HCT116 (cell line): ENCODE measurements around the gene SLC26A5. TPM values are rescaled to one million over a fixed set of nuclear protein-coding genes. Genes with fewer than 3 reads are reported as not detected.
"Not testable (repeated sequence)": the region's sequence is repeated elsewhere in the genome, so short reads cannot be mapped to it uniquely, and the experiment has no call there.

ENCODE experiments used
- ATAC-seq: fragments of 200-7000 bp; cut with Tn5 transposase; 2 replicates; pipeline ENCODE4 v1.9.1; 2020; ENCODE audit warnings: mild to moderate bottlenecking, moderate library complexity
- BruUV-seq: library from RNA; stranded (reverse); fragments of 400-500 nt; replicated peaks from 2 replicates; lab custom pipeline; 2021; lab: Mats Ljungman, UMichigan
- CTCF ChIA-PET: fragments of 300-600 bp; sonication (Branson Sonifier 250); formaldehyde crosslinking; loops from one replicate; lab custom pipeline; 2021; ENCODE audit warnings: antibody characterized with exemption; lab: Charles Lee
- POLR2A ChIA-PET: fragments of 300-600, 350-600 bp; sonication (Branson Sonifier 250); formaldehyde crosslinking; loops from one replicate; lab custom pipeline; 2021; ENCODE audit warnings: antibody characterized with exemption; lab: Charles Lee
- RAD21 ChIA-PET, 2 experiments: fragments of 300-600 bp; sonication (Branson Sonifier 250); formaldehyde crosslinking; loops; one replicate each; lab custom pipeline; 2023; ENCODE audit warnings: low total read pairs in 2 of 2; ENCODE audit not compliant: uncharacterized antibody in 2 of 2, unreplicated experiment in 2 of 2, low non-redundant PET in 1 of 2; lab: Charles Lee
- DNase-seq: peaks from one replicate; pipeline ENCODE4 v3.0.0-alpha.2; 2010; ENCODE audit warnings: low read depth, low spot score
- H2AFZ ChIP-seq: fragments of 200-600 bp; shearing (Covaris generic), sonication (generic); 2 replicates; pipeline ENCODE4 v1.6.1; 2017; ENCODE audit warnings: low read depth, mixed run types, mixed read lengths, antibody characterized with exemption, low read length; ENCODE audit not compliant: poor library complexity, severe bottlenecking
- H3K27ac ChIP-seq: 2 replicates; pipeline ENCODE4 v1.5.1; 2012; ENCODE audit warnings: low read depth, low read length
- H3K27me3 ChIP-seq: fragments of 200-600 bp; sonication (generic); 2 replicates; pipeline ENCODE4 v1.6.1; 2016; ENCODE audit warnings: mixed run types, low read length, mixed read lengths; ENCODE audit not compliant: insufficient read depth
- H3K36me3 ChIP-seq, 2 experiments: fragments of 200-500 bp in 1 of 2; fragments of 200-600 bp in 1 of 2; sonication (Bioruptor generic) in 1 of 2; sonication (generic) in 1 of 2; 2 replicates each; pipeline versions ENCODE4 v1.5.1 to v1.6.1; 2014 to 2016; ENCODE audit warnings: low read length in 2 of 2, inconsistent platforms in 1 of 2, mixed read lengths in 1 of 2, mixed run types in 1 of 2; ENCODE audit not compliant: insufficient read depth in 2 of 2, control insufficient read depth in 1 of 2
- H3K4me1 ChIP-seq, 2 experiments: fragments of 200-600 bp in 1 of 2; sonication (generic) in 1 of 2; 2 replicates each; pipeline versions ENCODE4 v1.5.1 to v1.6.1; 2012 to 2017; ENCODE audit warnings: low read length in 2 of 2, inconsistent platforms in 1 of 2, mild to moderate bottlenecking in 1 of 2, mixed read lengths in 1 of 2, mixed run types in 1 of 2, moderate library complexity in 1 of 2; ENCODE audit not compliant: insufficient read depth in 2 of 2, control insufficient read depth in 1 of 2
- H3K4me2 ChIP-seq: fragments of 200-600 bp; sonication (generic); 2 replicates; pipeline ENCODE4 v1.6.1; 2017; ENCODE audit warnings: mixed run types, low read length, mixed read lengths
- H3K4me3 ChIP-seq, 2 experiments: fragments of 200-600 bp in 1 of 2; sonication (generic) in 1 of 2; replicated peaks in 1 of 2; 2 replicates each; pipeline ENCODE4 v1.5.1; 2011 to 2016; ENCODE audit warnings: low read length in 2 of 2, control low read depth in 1 of 2, low read depth in 1 of 2, mild to moderate bottlenecking in 1 of 2, mixed read lengths in 1 of 2, mixed run types in 1 of 2
- H3K79me2 ChIP-seq: fragments of 200-600 bp; sonication (generic); 2 replicates; pipeline ENCODE4 v1.6.1; 2017; ENCODE audit warnings: mild to moderate bottlenecking, mixed run types, low read length, moderate library complexity, mixed read lengths; ENCODE audit not compliant: insufficient read depth
- H3K9ac ChIP-seq: fragments of 200-600 bp; sonication (generic); 2 replicates; pipeline ENCODE4 v1.6.1; 2016; ENCODE audit warnings: low read length, mixed read lengths
- H3K9me2 ChIP-seq: fragments of 200-600 bp; sonication (generic), shearing (Covaris generic); 2 replicates; pipeline ENCODE4 v1.6.1; 2017; ENCODE audit warnings: mixed run types, mild to moderate bottlenecking, moderate library complexity; ENCODE audit not compliant: insufficient read depth
- H3K9me3 ChIP-seq, 2 experiments: fragments of 200-500 bp in 1 of 2; fragments of 200-600 bp in 1 of 2; sonication (Bioruptor generic) in 1 of 2; sonication (generic) in 1 of 2; 2 replicates each; pipeline ENCODE4 v1.6.1; 2014 to 2017; ENCODE audit warnings: low read length in 2 of 2, mixed read lengths in 2 of 2, inconsistent platforms in 1 of 2, low read depth in 1 of 2, mild to moderate bottlenecking in 1 of 2, mixed run types in 1 of 2, moderate library complexity in 1 of 2; ENCODE audit not compliant: control insufficient read depth in 1 of 2, insufficient read depth in 1 of 2
- H4K20me1 ChIP-seq: fragments of 200-600 bp; sonication (generic), shearing (Covaris generic); 2 replicates; pipeline ENCODE4 v1.6.1; 2017; ENCODE audit warnings: mixed run types, mild to moderate bottlenecking, moderate library complexity; ENCODE audit not compliant: insufficient read depth
- CEBPB ChIP-seq: IDR thresholded peaks from 2 replicates; pipeline ENCODE4 v1.6.1; 2012; ENCODE audit warnings: low read depth
- JUND ChIP-seq: IDR thresholded peaks from 2 replicates; pipeline ENCODE4 v1.6.1; 2012
- RAD21 ChIP-seq: IDR thresholded peaks from 2 replicates; pipeline ENCODE4 v1.6.1; 2012; ENCODE audit warnings: low read depth, mild to moderate bottlenecking
- SIN3A ChIP-seq: IDR thresholded peaks from 2 replicates; pipeline ENCODE4 v1.6.1; 2012; ENCODE audit warnings: low read depth
- YY1 ChIP-seq: IDR thresholded peaks from 2 replicates; pipeline ENCODE4 v1.6.1; 2011; ENCODE audit warnings: low read length, low read depth, moderate library complexity, mild to moderate bottlenecking; ENCODE audit not compliant: insufficient replicate concordance; ENCODE audit errors: extremely low read depth
- ZFX ChIP-seq: fragments of 450-650 bp; IDR thresholded peaks from 2 replicates; pipeline ENCODE4 v1.6.1; 2017
- ZNF274 ChIP-seq: fragments of 200-500 bp; sonication (Bioruptor generic); IDR thresholded peaks from 2 replicates; pipeline ENCODE4 v1.6.1; 2014; ENCODE audit warnings: mild to moderate bottlenecking, low read depth, low read length, inconsistent platforms
- intact Hi-C: fragments of 100-400 bp; cut with micrococcal nuclease; formaldehyde crosslinking; loops from 2 replicates; pipeline ENCODE4 v1.10.0; 2022
- total RNA-seq: library from RNA; stranded (reverse); gene quantifications from one replicate; pipeline ENCODE4 v1.2.1, GENCODE V29; 2021; ENCODE audit not compliant: unreplicated experiment
- TF ChIP-seq, protein P1 (sequence below): IDR thresholded peaks from 2 replicates; pipeline ENCODE4 v1.6.1; 2012
- TF ChIP-seq, protein P2 (sequence below): IDR thresholded peaks from 2 replicates; pipeline ENCODE4 v1.6.1; 2012
- TF ChIP-seq, protein P3 (sequence below): IDR thresholded peaks from 2 replicates; pipeline ENCODE4 v1.6.1; 2011; ENCODE audit warnings: mild to moderate bottlenecking, low read length, moderate library complexity; ENCODE audit not compliant: insufficient replicate concordance; ENCODE audit errors: extremely low read depth

SLC26A5 gene
- total RNA-seq, 1 experiment from 2014 or later: 0.15 TPM

DNA sequence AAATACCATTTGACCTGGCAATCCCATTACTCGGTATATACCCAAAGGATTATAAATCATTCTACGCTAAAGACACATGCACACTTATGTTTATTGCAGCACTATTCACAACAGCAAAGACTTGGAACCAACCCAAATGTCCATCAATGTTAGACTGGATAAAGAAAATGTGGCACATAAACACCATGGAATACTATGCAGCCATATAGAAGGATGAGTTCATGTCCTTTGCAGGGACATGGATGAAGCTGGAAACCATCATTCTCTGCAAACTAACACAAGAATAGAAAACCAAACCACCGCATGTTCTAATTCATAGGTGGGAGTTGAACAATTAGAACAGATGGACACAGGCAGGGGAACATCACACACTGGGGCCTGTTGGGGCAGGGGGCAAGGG lies 40.9 kb upstream of the SLC26A5 start:
- H3K79me2 ChIP-seq, H2AFZ ChIP-seq, H4K20me1 ChIP-seq, BruUV-seq, H3K36me3 ChIP-seq, H3K4me2 ChIP-seq, H3K9me2 ChIP-seq, H3K27ac ChIP-seq, DNase-seq, H3K9me3 ChIP-seq, RAD21 ChIA-PET, ATAC-seq, POLR2A ChIA-PET, H3K4me3 ChIP-seq, intact Hi-C loops, H3K9ac ChIP-seq, CTCF ChIA-PET, H3K4me1 ChIP-seq: not testable (repeated sequence)
- H3K27me3 ChIP-seq: peaks cover 66% of the 10 kb centered on the region

DNA sequence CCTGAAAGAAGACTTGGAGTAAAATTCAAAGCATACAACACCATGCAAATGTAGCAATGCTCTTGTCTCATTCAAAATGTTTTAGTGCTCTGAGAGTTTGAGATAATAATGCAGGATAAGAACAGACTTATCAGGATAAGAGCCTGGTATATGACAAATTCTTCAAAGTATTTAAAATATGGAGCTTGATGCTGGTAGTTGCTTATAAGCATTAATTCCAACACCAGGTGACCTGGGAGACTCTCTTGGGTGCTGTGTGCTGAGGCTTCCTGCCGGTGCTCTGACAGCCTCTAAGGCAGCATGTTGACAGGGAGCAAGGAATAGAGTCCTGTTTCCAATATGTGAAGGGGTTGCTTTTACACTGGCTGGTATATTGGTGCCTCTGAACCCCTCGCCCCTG lies 34.8 kb upstream of the SLC26A5 start:
- Histone ChIP-seq H2AFZ (no peak overlapping the region), H3K27ac (no peak overlapping the region), H3K9ac (no peak overlapping the region), H3K4me3 (no peak overlapping the region), H3K9me2 (no peaks in the 10 kb centered on the region)
- POLR2A ChIA-PET: no interaction called here
- intact Hi-C loops: no loop called here
- TF ChIP-seq, protein P1, sequence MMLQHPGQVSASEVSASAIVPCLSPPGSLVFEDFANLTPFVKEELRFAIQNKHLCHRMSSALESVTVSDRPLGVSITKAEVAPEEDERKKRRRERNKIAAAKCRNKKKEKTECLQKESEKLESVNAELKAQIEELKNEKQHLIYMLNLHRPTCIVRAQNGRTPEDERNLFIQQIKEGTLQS: no peak
- no peak for TF ChIP-seq ZNF274
- TF ChIP-seq, all 23 proteins: peak for 0
- Histone ChIP-seq H3K79me2 (no peaks in the 10 kb centered on the region), H3K36me3 (no peaks in the 10 kb centered on the region), H4K20me1 (no peaks in the 10 kb centered on the region), H3K4me1 (no peaks in the 10 kb centered on the region), H3K27me3 (peaks cover 76% of the 10 kb centered on the region), H3K9me3 (no peaks in the 10 kb centered on the region), H3K4me2 (no peak overlapping the region)
- ChIA-PET RAD21 (no interaction called here), CTCF (no interaction called here)
- no peak for DNase-seq
- ATAC-seq: no peak
- BruUV-seq: no TSS peak

DNA sequence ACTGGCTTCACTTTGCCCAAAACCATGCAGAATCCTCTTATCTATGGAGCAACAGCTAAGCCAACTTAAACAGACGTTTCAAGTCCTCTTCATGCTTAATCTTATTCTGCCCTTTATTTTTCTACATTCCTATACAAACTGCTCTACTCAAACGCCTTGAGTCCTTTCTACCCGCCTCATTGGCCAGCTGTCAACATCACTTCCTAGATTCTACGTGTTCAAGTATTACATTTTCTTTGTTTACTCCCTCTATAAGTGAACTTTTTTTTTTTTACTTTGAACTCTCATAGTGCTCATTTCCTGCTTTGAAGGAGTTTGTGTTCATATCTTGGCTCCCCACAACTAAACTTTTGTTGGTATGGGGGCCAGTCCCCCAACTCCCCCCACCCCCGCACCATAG lies 28.9 kb upstream of the SLC26A5 start:
- Histone ChIP-seq H3K4me1 (no peaks in the 10 kb centered on the region), H3K9ac (no peak overlapping the region), H3K4me2 (no peak overlapping the region), H3K9me2 (no peaks in the 10 kb centered on the region), H4K20me1 (no peaks in the 10 kb centered on the region), H3K9me3 (no peaks in the 10 kb centered on the region), H3K36me3 (no peaks in the 10 kb centered on the region), H3K27me3 (peaks cover 69% of the 10 kb centered on the region), H3K27ac (no peak overlapping the region), H3K79me2 (no peaks in the 10 kb centered on the region), H3K4me3 (no peak overlapping the region), H2AFZ (no peak overlapping the region)
- BruUV-seq: no TSS peak
- ChIA-PET RAD21 (no interaction called here), CTCF (no interaction called here), POLR2A (no interaction called here)
- DNase-seq (no peak), ATAC-seq (no peak)
- intact Hi-C loops: no loop called here
- TF ChIP-seq CEBPB (no peak), SIN3A (no peak), RAD21 (no peak), ZFX (no peak), ZNF274 (no peak), JUND (no peak), YY1 (no peak)
- TF ChIP-seq, protein P2, sequence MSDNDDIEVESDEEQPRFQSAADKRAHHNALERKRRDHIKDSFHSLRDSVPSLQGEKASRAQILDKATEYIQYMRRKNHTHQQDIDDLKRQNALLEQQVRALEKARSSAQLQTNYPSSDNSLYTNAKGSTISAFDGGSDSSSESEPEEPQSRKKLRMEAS: no peak
- TF ChIP-seq, protein P1: no peak
- TF ChIP-seq, protein P3, sequence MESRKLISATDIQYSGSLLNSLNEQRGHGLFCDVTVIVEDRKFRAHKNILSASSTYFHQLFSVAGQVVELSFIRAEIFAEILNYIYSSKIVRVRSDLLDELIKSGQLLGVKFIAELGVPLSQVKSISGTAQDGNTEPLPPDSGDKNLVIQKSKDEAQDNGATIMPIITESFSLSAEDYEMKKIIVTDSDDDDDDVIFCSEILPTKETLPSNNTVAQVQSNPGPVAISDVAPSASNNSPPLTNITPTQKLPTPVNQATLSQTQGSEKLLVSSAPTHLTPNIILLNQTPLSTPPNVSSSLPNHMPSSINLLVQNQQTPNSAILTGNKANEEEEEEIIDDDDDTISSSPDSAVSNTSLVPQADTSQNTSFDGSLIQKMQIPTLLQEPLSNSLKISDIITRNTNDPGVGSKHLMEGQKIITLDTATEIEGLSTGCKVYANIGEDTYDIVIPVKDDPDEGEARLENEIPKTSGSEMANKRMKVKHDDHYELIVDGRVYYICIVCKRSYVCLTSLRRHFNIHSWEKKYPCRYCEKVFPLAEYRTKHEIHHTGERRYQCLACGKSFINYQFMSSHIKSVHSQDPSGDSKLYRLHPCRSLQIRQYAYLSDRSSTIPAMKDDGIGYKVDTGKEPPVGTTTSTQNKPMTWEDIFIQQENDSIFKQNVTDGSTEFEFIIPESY: no peak
